Stimulated activated memory B cell treated with anti-CD40 and anti-IgM and Interleukin-4, amounts not matched to agents 10 μg/mL and 1 μg/mL and 100 μg/mL, for 72 hours (primary cell): Measurements from ENCODE around the gene MTHFSD.

Source experiments
- ATAC-seq: fragments of 150-1000 bp; cut with Tn5 transposase; 2 replicates; pipeline ENCODE4 v1.10.0; 2021
- H3K27ac Mint-ChIP-seq: one replicate; pipeline ENCODE4 v1.8.0; 2022; ENCODE audit warnings: mild to moderate bottlenecking, mixed read lengths
- H3K27me3 Mint-ChIP-seq: one replicate; pipeline ENCODE4 v1.8.0; 2022; ENCODE audit warnings: mixed read lengths
- H3K36me3 Mint-ChIP-seq: one replicate; pipeline ENCODE4 v1.8.0; 2022; ENCODE audit warnings: mixed read lengths
- H3K4me1 Mint-ChIP-seq: one replicate; pipeline ENCODE4 v1.8.0; 2022; ENCODE audit warnings: mixed read lengths
- H3K4me3 Mint-ChIP-seq: one replicate; pipeline ENCODE4 v1.8.0; 2022; ENCODE audit warnings: mild to moderate bottlenecking, moderate library complexity, mixed read lengths
- H3K9me3 Mint-ChIP-seq: one replicate; pipeline ENCODE4 v1.8.0; 2022; ENCODE audit warnings: mixed read lengths

The MTHFSD gene

DNA sequence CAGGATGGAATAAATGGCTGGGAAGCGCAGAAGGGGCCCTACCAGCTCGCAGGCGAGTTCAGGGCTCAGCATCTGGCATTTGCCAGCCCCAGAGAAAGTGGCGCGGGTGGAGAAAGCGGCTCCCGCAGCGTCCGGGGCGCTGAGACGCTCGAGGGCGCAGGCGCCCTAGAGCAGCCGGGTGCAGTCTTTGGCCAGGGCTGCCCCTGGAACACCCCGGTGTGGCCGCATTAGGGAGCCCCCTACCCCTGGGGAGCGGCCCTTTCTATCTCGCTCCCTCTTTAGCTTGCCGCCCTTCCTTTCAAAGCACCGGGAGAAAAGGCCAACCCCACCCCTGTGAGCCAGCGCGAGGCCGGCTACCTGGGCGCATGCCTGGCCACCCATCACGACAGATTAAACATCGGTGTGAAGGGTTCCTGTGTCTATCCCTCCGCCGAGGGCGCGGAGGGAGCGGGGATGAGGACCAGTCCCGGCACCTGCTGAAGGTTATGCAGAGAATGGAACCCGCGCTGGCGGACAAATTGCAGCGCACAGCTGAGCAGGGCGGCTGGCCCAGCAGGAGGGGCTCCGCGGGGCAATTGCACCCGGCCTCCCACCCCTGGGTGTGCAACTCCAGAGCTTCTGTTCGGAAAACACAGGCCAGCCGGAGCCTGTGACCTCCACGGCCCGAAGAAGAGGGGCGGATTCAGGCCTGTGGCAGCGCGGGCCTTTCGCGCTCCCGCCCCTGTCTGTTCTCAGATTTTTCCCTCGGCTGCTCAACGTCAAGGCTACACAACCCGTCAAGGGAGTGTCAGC lies 60.3 kb downstream of the MTHFSD start:
- Mint-ChIP-seq H3K9me3 (no peaks in the 10 kb centered on the region), H3K36me3 (no peaks in the 10 kb centered on the region), H3K27ac (no peak overlapping the region), H3K4me1 (no peaks in the 10 kb centered on the region), H3K4me3 (no peak overlapping the region), H3K27me3 (peaks cover 84% of the 10 kb centered on the region)
- ATAC-seq = no peak

DNA sequence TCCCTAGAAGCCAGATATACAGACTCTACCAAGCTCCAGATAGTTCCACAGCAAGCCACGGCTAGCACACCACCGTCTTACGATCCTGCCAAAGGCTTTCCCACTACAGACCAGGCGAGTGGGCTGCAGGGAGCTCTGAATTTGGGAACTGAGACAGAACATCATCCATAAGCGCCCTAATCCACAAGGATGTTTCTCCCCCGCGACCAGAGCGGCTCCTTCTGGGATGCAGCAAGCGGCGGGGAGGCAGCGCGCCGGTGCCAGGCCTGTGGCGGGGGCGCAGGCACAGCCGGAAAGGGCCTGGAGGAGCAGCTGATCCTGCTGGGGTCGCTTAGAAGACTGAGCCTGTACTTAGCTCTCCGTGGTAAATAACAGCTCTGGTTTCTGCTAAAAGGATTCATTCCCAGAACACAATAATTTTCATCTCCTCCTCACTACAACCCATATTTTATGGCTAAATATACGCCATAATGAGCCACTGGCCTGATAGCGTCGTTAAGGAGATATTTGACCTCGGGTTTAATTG lies 60.9 kb downstream of the MTHFSD start:
- no peaks in the 10 kb centered on the region for H3K36me3 Mint-ChIP-seq
- H3K4me1 Mint-ChIP-seq = no peaks in the 10 kb centered on the region
- no peaks in the 10 kb centered on the region for H3K9me3 Mint-ChIP-seq
- H3K4me3 Mint-ChIP-seq = no peak overlapping the region
- ATAC-seq = no peak
- H3K27ac Mint-ChIP-seq = no peak overlapping the region
- peaks cover 84% of the 10 kb centered on the region for H3K27me3 Mint-ChIP-seq

DNA sequence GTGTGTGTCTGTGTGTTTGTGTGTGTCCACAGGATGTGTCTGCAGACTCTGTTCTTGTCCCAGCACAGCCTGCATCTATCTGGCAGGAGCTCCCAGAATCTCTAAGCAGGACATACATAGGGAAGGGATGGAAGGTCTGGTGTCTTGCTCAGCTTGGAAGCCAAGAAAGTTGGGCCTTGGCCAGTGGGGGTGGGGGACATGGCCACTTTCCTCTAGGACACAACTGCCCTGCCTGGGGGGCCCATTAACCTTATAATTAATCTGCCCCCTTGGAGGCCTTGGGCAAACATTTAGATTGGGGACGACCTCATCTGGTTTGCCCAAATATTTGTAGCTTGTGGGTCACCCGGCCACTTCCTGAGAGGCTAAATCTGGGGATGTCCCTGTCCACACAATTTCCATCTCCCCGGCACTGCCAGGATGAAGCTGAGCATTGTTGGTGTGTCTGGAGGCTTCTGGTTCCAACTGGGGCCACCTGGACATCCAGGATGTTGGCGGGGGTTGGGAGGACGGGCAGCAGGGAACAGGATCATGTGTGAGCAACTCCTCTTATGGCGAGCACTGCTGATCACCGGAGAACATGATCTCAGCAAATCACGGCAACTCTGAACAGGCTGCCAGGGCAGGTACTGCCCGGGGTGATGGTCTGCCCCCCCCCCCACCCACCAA lies 61.9 kb downstream of the MTHFSD start:
- no peaks in the 10 kb centered on the region for H3K36me3 Mint-ChIP-seq
- no peaks in the 10 kb centered on the region for H3K4me1 Mint-ChIP-seq
- no peak overlapping the region for H3K27ac Mint-ChIP-seq
- H3K9me3 Mint-ChIP-seq = no peaks in the 10 kb centered on the region
- peaks cover 87% of the 10 kb centered on the region for H3K27me3 Mint-ChIP-seq
- no peak overlapping the region for H3K4me3 Mint-ChIP-seq
- ATAC-seq = no peak

DNA sequence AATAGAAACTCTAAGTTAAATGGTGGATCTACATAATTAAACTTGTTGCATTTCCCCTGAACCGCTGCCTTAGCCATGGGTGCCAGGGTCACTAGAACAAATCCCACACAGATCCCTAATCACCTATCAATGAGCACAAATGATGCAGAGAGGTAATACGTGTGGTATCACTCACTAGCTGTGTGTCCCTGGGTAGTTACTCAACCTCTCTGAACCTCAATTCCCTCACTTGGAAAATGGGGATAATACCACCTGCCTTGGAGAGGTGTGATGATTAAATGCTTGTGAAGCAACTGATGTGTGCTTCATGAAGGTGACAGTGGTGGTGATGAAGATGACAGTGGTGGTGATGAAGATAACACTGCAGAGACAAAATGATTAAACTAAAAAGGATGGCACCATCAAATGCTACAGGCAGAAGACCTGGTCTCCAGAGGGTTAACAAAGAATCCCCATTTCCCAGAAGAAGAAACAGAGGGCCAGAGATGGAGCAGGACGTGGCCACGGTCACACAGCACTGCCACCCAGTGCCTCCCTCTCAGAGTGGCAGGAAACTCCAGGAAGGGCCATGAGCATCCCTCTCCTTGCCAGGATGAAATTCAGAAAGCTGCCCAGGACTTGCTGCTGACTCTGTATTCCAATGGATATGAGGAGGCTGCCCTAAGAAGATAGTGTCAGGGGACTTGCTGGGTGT lies 62.6 kb downstream of the MTHFSD start:
- H3K27me3 Mint-ChIP-seq = peaks cover 93% of the 10 kb centered on the region
- H3K9me3 Mint-ChIP-seq = no peaks in the 10 kb centered on the region
- H3K27ac Mint-ChIP-seq = no peak overlapping the region
- H3K36me3 Mint-ChIP-seq = no peaks in the 10 kb centered on the region
- H3K4me1 Mint-ChIP-seq = no peaks in the 10 kb centered on the region
- H3K4me3 Mint-ChIP-seq = no peak overlapping the region
- ATAC-seq = no peak

DNA sequence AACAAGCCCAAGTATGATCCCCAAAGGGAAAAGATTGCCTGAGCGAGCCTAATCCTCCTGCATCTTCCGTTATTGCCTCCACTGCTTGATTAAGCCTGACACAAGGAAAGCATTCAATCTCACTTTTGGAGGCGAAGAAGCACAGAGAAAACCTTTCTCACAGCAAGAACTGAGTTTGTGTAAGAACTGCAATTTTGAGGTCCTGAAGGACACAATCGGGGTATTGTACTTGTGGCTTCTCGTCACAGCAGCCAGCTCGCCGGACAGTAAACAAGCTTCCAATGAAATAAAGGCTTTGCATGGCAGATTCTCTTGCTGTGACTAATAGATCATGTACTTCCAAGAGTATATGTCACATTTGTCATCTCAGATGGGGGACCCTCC lies 63.4 kb downstream of the MTHFSD start:
- Mint-ChIP-seq H3K9me3 (no peaks in the 10 kb centered on the region), H3K27me3 (peaks cover 91% of the 10 kb centered on the region), H3K27ac (no peak overlapping the region), H3K36me3 (no peaks in the 10 kb centered on the region), H3K4me3 (no peak overlapping the region), H3K4me1 (no peaks in the 10 kb centered on the region)
- no peak for ATAC-seq

DNA sequence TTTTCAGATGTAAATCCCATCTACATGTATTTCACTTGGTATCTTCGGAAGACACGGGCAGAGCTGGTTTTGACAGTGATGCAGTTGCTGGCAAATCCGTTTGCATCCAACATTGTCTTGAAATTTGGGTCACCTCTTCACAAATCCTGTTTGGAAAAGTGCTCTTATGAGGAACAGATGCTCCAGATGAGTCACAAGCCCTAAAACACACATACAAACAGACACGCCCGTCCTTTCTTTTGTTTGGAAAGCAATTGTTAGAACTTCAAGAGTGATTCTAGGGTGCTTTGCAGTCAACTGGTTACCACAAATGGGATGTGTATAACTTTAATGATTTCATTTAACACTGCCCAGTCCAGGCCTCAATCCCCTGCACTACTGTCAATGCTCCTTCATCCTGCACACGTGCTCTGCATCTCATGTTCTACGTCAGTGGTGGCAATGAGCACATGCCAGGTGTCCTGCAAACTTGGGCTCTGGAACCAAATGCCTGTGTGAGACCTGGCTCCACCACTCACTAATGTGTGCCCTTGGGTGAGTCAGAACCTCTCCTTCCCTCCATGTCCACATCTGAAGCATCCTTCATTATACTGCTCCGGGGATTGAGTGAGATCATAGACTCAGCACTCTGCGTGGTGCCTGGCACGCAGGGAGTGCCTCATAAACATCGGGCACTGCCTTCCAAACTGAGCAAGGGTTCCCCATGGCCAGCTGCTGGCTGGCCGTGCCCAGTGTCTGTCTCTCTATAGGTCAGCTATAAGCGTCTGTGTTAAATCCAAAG lies 64.0 kb downstream of the MTHFSD start:
- Mint-ChIP-seq H3K27ac (no peak overlapping the region), H3K4me3 (no peak overlapping the region), H3K9me3 (no peaks in the 10 kb centered on the region), H3K27me3 (peaks cover 91% of the 10 kb centered on the region), H3K36me3 (no peaks in the 10 kb centered on the region), H3K4me1 (no peaks in the 10 kb centered on the region)
- ATAC-seq = no peak

DNA sequence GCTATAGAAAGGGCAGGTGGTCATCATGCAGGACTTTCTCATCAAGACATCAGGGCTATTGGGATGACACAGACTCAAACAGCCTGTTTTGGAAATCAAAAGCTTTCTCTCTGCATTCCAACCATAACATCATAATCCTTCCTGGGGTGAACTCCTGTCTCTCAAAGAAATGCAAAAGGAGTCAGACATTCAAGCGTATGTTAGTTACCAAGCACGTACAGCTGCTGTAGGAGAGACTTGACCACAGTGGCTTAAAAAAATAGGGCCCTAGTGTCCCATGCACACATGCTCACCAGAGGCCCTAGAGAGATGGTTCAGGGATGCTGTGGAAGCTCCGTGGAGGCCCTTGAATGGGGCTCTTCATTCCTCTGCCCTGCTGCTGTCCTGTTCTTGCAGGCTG lies 69.3 kb downstream of the MTHFSD start:
- Mint-ChIP-seq H3K27me3 (peaks cover 61% of the 10 kb centered on the region), H3K4me3 (no peak overlapping the region), H3K27ac (no peak overlapping the region), H3K4me1 (no peaks in the 10 kb centered on the region), H3K9me3 (peaks cover 4% of the 10 kb centered on the region), H3K36me3 (no peaks in the 10 kb centered on the region)
- no peak for ATAC-seq

DNA sequence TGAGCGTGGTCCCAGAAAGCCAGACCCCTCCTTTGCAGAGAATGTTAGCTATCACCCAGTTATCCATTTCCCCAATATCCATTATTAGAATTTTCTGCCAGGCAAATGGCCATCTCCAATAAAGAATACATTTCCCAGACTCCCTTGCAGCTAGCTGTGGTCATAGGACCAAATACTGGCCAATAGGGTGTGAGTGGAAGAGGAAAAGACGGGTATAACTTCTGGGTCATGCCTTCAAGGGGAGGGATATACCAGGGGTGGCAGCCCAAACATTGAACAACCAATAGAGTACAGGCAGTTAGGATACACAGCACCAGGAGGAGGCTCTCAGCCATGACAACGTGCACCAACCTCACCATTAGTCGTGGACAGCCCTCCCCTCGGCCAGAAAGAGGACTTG lies 70.8 kb downstream of the MTHFSD start:
- no peaks in the 10 kb centered on the region for H3K36me3 Mint-ChIP-seq
- ATAC-seq = no peak
- no peak overlapping the region for H3K27ac Mint-ChIP-seq
- H3K27me3 Mint-ChIP-seq = peaks cover 51% of the 10 kb centered on the region
- H3K9me3 Mint-ChIP-seq = peaks cover 4% of the 10 kb centered on the region
- no peaks in the 10 kb centered on the region for H3K4me1 Mint-ChIP-seq
- no peak overlapping the region for H3K4me3 Mint-ChIP-seq

DNA sequence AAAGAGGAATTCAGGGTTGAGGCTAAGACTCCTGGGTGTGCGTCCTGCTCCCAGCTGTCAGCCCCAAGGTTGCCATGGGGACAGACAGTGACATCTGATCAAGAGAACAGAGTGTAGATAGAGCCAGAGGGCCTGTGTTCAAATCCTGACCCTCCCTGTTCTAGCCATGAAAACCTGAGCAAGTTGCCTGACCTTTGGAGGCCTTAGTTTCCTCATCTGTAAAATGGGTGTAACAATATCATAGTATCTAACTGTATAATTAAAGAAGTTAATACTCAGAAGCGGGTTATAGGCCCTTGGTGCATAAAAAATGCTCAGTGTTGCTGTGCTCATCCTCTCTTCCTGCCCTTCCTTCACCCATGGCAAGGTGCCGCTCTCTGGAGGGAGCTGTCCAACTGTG lies 73.4 kb downstream of the MTHFSD start:
- Mint-ChIP-seq H3K36me3 (no peaks in the 10 kb centered on the region), H3K9me3 (peaks cover 4% of the 10 kb centered on the region), H3K4me1 (no peaks in the 10 kb centered on the region), H3K27me3 (peaks cover 52% of the 10 kb centered on the region), H3K4me3 (no peak overlapping the region), H3K27ac (no peak overlapping the region)
- ATAC-seq = no peak

DNA sequence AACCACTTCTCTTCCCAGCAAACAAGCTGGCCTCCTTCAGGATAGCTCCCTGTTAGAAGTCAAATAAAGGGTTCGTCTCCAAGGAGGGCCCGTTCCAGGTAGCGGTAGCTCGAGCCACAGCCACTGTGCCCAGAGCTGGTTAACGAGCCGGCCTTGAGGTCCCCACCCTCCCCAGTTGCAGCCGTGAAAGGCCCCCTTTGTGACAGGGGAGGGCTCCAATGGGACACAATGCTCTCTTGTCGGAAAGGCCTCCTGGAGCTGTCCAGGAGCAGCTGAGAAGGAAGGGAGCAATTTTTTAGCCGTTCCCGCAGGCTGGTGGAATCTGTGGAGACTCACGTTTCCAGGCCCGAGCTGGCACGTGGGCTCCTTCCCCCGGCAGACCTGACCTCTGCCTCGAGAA lies 74.6 kb downstream of the MTHFSD start:
- Mint-ChIP-seq H3K27me3 (peaks cover 43% of the 10 kb centered on the region), H3K4me1 (no peaks in the 10 kb centered on the region), H3K27ac (no peak overlapping the region), H3K4me3 (no peak overlapping the region), H3K9me3 (peaks cover 4% of the 10 kb centered on the region), H3K36me3 (no peaks in the 10 kb centered on the region)
- no peak for ATAC-seq
